Gastrocnemius medialis (tissue), 4 donors: ENCODE results near the gene NOL4L. TPM values are rescaled to one million over a fixed set of nuclear protein-coding genes. Genes with fewer than 3 reads are reported as not detected.

Experiments
- ATAC-seq, 2 donors: fragments of 150-250 bp; one replicate each; pipeline ENCODE4 v1.9.1; 2016
- DNase-seq, 2 donors: peaks; one replicate each; pipeline ENCODE4 v3.0.0-alpha.2; 2019
- H3K27ac ChIP-seq, 4 donors: fragments of 200-600 bp; sonication (generic); 1 replicate in 1 of 4; 2 replicates in 3 of 4; pipeline ENCODE4 v1.5.1; 2016 to 2018; ENCODE audit warnings: mild to moderate bottlenecking in 2 of 4, moderate library complexity in 1 of 4
- H3K27me3 ChIP-seq, 3 donors: fragments of 200-600 bp; sonication (generic) in 2 of 3; 1 replicate in 1 of 3; 2 replicates in 2 of 3; pipeline versions ENCODE4 v1.5.1 to v1.6.0; 2016 to 2019; ENCODE audit warnings: mild to moderate bottlenecking in 1 of 3, moderate library complexity in 1 of 3
- H3K36me3 ChIP-seq, 2 donors: fragments of 200-600 bp; sonication (generic) in 1 of 2; one replicate each; pipeline ENCODE4 v1.5.1; 2017 to 2018
- H3K4me1 ChIP-seq, 2 donors: fragments of 200-600 bp; sonication (generic) in 1 of 2; one replicate each; pipeline ENCODE4 v1.5.1; 2016 to 2017; ENCODE audit warnings: mild to moderate bottlenecking in 2 of 2
- H3K4me3 ChIP-seq, 4 donors: fragments of 200-600 bp; sonication (generic) in 3 of 4; 1 replicate in 1 of 4; 2 replicates in 3 of 4; pipeline ENCODE4 v1.5.1; 2016 to 2019; ENCODE audit warnings: mild to moderate bottlenecking in 2 of 4
- H3K9me3 ChIP-seq, 3 donors: fragments of 200-600 bp; sonication (generic) in 2 of 3; 1 replicate in 1 of 3; 2 replicates in 2 of 3; pipeline ENCODE4 v1.5.1; 2016 to 2019
- CTCF ChIP-seq, 5 experiments: fragments of 450-650 bp in 3 of 5; fragments of 200-600 bp in 2 of 5; sonication (generic) in 2 of 5; IDR thresholded peaks in 4 of 5; conservative IDR thresholded peaks in 1 of 5; 1 replicate in 4 of 5; 2 replicates in 1 of 5; pipeline ENCODE4 v1.5.1; 2016 to 2019; ENCODE audit warnings: antibody characterized with exemption in 5 of 5, mild to moderate bottlenecking in 3 of 5, moderate library complexity in 3 of 5
- POLR2A ChIP-seq, 2 donors: fragments of 450-650 bp; IDR thresholded peaks; one replicate each; pipeline ENCODE4 v1.6.1; 2017; ENCODE audit warnings: antibody characterized with exemption in 2 of 2, mild to moderate bottlenecking in 2 of 2, moderate library complexity in 2 of 2
- in situ Hi-C, 4 donors: fragments of 200-750 bp; cut with MboI; loops; one replicate each; pipeline versions ENCODE4 v1.15.0 to v1.8.0; 2017; ENCODE audit warnings: low sequenced_read_pairs in 4 of 4
- intact Hi-C: fragments of 100-400 bp; cut with DNase I; formaldehyde crosslinking; loops from one replicate; pipeline ENCODE4 v1.15.1; 2023; ENCODE audit warnings: low total_unique reads
- total RNA-seq, 4 donors: library from RNA; depleted of rRNA; stranded (reverse); fragments of >200 nt; gene quantifications; one replicate each; pipeline versions ENCODE4 v1.1.0 to v1.2.3, GENCODE V29; 2016

The NOL4L gene
- total RNA-seq, 4 donors from 2014 or later = 1.4 to 1.9 (median 1.7) TPM

- Histone ChIP-seq H3K4me1 (no peaks in the 10 kb centered on the region), H3K9me3 (no peaks in the 10 kb centered on the region), H3K27me3 (no peaks in the 10 kb centered on the region), H3K27ac (no peak overlapping the region), H3K36me3 (no peaks in the 10 kb centered on the region), H3K4me3 (no peak overlapping the region)
- intact Hi-C loops = no loop called here
- no peak for DNase-seq
- ATAC-seq = no peak
- in situ Hi-C loops = no loop called here
- TF ChIP-seq CTCF (IDR thresholded peaks at IDR 0.05 in 4 of 5, conservative IDR thresholded peaks at IDR 0.05 in 1 of 5) (no peak), POLR2A (IDR thresholded peaks at IDR 0.05) (no peak)
Measured at GRCh38 chr20:32607727-32608663, 22.9 kb upstream of the NOL4L start.

- no peak overlapping the region for H3K4me3 ChIP-seq
- intact Hi-C loops = no loop called here
Measured at GRCh38 chr20:32607324-32607723, 22.2 kb upstream of the NOL4L start.

GRCh38 chr20:32606790-32607189, 21.7 kb upstream of the NOL4L start:
- Histone ChIP-seq H3K27ac (no peak overlapping the region), H3K36me3 (no peaks in the 10 kb centered on the region), H3K27me3 (no peaks in the 10 kb centered on the region), H3K4me3 (no peak overlapping the region), H3K9me3 (no peaks in the 10 kb centered on the region), H3K4me1 (no peaks in the 10 kb centered on the region)
- no peak for TF ChIP-seq CTCF (IDR thresholded peaks at IDR 0.05 in 4 of 5, conservative IDR thresholded peaks at IDR 0.05 in 1 of 5)
- TF ChIP-seq POLR2A (IDR thresholded peaks at IDR 0.05) = no peak
- intact Hi-C loops (no loop called here), in situ Hi-C loops (no loop called here)
- DNase-seq (no peak), ATAC-seq (no peak)

More at GRCh38 chr20:32607324-32607723, 22.2 kb upstream of the NOL4L start:
- in situ Hi-C loops = no loop called here
- Histone ChIP-seq H3K4me1 (no peaks in the 10 kb centered on the region), H3K27me3 (no peaks in the 10 kb centered on the region), H3K27ac (no peak overlapping the region), H3K36me3 (no peaks in the 10 kb centered on the region), H3K9me3 (no peaks in the 10 kb centered on the region)
- TF ChIP-seq CTCF (IDR thresholded peaks at IDR 0.05 in 4 of 5, conservative IDR thresholded peaks at IDR 0.05 in 1 of 5) = no peak
- no peak for TF ChIP-seq POLR2A (IDR thresholded peaks at IDR 0.05)
- no peak for ATAC-seq
- DNase-seq = no peak

GRCh38 chr20:32606107-32606506, 21.0 kb upstream of the NOL4L start:
- DNase-seq = no peak
- intact Hi-C loops (no loop called here), in situ Hi-C loops (no loop called here)
- no peaks in the 10 kb centered on the region for H3K4me1 ChIP-seq
- TF ChIP-seq CTCF (IDR thresholded peaks at IDR 0.05 in 4 of 5, conservative IDR thresholded peaks at IDR 0.05 in 1 of 5) (no peak), POLR2A (IDR thresholded peaks at IDR 0.05) (no peak)
- no peak overlapping the region for H3K4me3 ChIP-seq
- ATAC-seq = no peak
- H3K9me3 ChIP-seq = no peaks in the 10 kb centered on the region
- no peaks in the 10 kb centered on the region for H3K36me3 ChIP-seq
- H3K27ac ChIP-seq = no peak overlapping the region
- no peaks in the 10 kb centered on the region for H3K27me3 ChIP-seq
